Mucosa of rectum (tissue), 2 donors: Measurements from ENCODE around the gene YIPF2.

Experiments used
- H3K27ac ChIP-seq, 2 donors: one replicate each; pipeline ENCODE4 v1.7.0; 2013; ENCODE audit warnings: inconsistent platforms in 2 of 2, low read depth in 2 of 2, low read length in 2 of 2
- H3K27me3 ChIP-seq, 2 donors: one replicate each; pipeline ENCODE4 v1.7.0; 2013; ENCODE audit warnings: low read length in 2 of 2; ENCODE audit not compliant: control insufficient read depth in 2 of 2, insufficient read depth in 2 of 2
- H3K36me3 ChIP-seq, 2 donors: one replicate each; pipeline ENCODE4 v1.7.0; 2013; ENCODE audit warnings: low read length in 2 of 2; ENCODE audit not compliant: control insufficient read depth in 2 of 2, insufficient read depth in 2 of 2
- H3K4me1 ChIP-seq, 2 donors: one replicate each; pipeline ENCODE4 v1.7.0; 2013; ENCODE audit warnings: low read length in 2 of 2, mild to moderate bottlenecking in 1 of 2; ENCODE audit not compliant: control insufficient read depth in 2 of 2, insufficient read depth in 2 of 2
- H3K4me3 ChIP-seq, 2 donors: one replicate each; pipeline ENCODE4 v1.7.0; 2013; ENCODE audit warnings: low read length in 2 of 2
- H3K9ac ChIP-seq, 2 donors: one replicate each; pipeline ENCODE4 v1.7.0; 2013; ENCODE audit warnings: low read length in 2 of 2, low read depth in 1 of 2, mild to moderate bottlenecking in 1 of 2
- H3K9me3 ChIP-seq, 2 donors: one replicate each; pipeline ENCODE4 v1.7.0; 2013; ENCODE audit warnings: low read length in 2 of 2; ENCODE audit not compliant: control insufficient read depth in 2 of 2
- donor health status: healthy.
- donor health status: Normal muscosa, but diverticular disease.

The YIPF2 gene

GRCh38 chr19:10921199-10921909, 7.1 kb downstream of the YIPF2 start:
- H3K4me3 ChIP-seq, result no peak overlapping the region
- no peaks in the 10 kb centered on the region for H3K27me3 ChIP-seq
- H3K9me3 ChIP-seq, result no peaks in the 10 kb centered on the region
- H3K4me1 ChIP-seq, result no peaks in the 10 kb centered on the region
- peaks cover 44 to 52% of the 10 kb centered on the region in 2 donors for H3K36me3 ChIP-seq
- no peak overlapping the region for H3K9ac ChIP-seq
- H3K27ac ChIP-seq, result no peak overlapping the region

- no peaks in the 10 kb centered on the region for H3K9me3 ChIP-seq
- H3K27ac ChIP-seq, result no peak overlapping the region
- H3K4me1 ChIP-seq, result no peaks in the 10 kb centered on the region
- H3K36me3 ChIP-seq, result peaks cover 44 to 57% of the 10 kb centered on the region in 2 donors
- no peak overlapping the region for H3K9ac ChIP-seq
- no peak overlapping the region for H3K4me3 ChIP-seq
- no peaks in the 10 kb centered on the region for H3K27me3 ChIP-seq
Measured at GRCh38 chr19:10920781-10921180, 7.7 kb downstream of the YIPF2 start.

- Histone ChIP-seq H3K4me1 (no peaks in the 10 kb centered on the region), H3K4me3 (no peak overlapping the region), H3K36me3 (peaks cover 41 to 55% of the 10 kb centered on the region in 2 donors), H3K27ac (no peak overlapping the region), H3K9ac (no peak overlapping the region), H3K27me3 (no peaks in the 10 kb centered on the region), H3K9me3 (no peaks in the 10 kb centered on the region)
Measured at GRCh38 chr19:10920288-10920655, 8.2 kb downstream of the YIPF2 start.

- Histone ChIP-seq H3K36me3 (peaks cover 38 to 52% of the 10 kb centered on the region in 2 donors), H3K9me3 (no peaks in the 10 kb centered on the region), H3K27ac (no peak overlapping the region), H3K4me1 (no peaks in the 10 kb centered on the region), H3K4me3 (no peak overlapping the region), H3K27me3 (no peaks in the 10 kb centered on the region), H3K9ac (no peak overlapping the region)
Measured at GRCh38 chr19:10919352-10920287, 8.8 kb downstream of the YIPF2 start.

GRCh38 chr19:10918359-10918758, 10.1 kb downstream of the YIPF2 start:
- H3K27ac ChIP-seq, result no peak overlapping the region
- H3K9me3 ChIP-seq, result no peaks in the 10 kb centered on the region
- no peaks in the 10 kb centered on the region for H3K27me3 ChIP-seq
- H3K4me1 ChIP-seq, result no peaks in the 10 kb centered on the region
- H3K9ac ChIP-seq, result no peak overlapping the region
- H3K4me3 ChIP-seq, result no peak overlapping the region
- peaks cover 38 to 52% of the 10 kb centered on the region in 2 donors for H3K36me3 ChIP-seq

- Histone ChIP-seq H3K4me1 (no peaks in the 10 kb centered on the region), H3K36me3 (peaks cover 40 to 55% of the 10 kb centered on the region in 2 donors), H3K4me3 (no peak overlapping the region), H3K27me3 (no peaks in the 10 kb centered on the region), H3K9ac (no peak overlapping the region), H3K9me3 (no peaks in the 10 kb centered on the region), H3K27ac (no peak overlapping the region)
Measured at GRCh38 chr19:10916602-10917001, 11.8 kb downstream of the YIPF2 start.

- Histone ChIP-seq H3K4me1 (no peaks in the 10 kb centered on the region), H3K4me3 (no peak overlapping the region), H3K27me3 (no peaks in the 10 kb centered on the region), H3K9ac (no peak overlapping the region), H3K36me3 (peaks cover 44 to 49% of the 10 kb centered on the region in 2 donors), H3K9me3 (no peaks in the 10 kb centered on the region), H3K27ac (no peak overlapping the region)
Measured at GRCh38 chr19:10915130-10916091, 13.0 kb downstream of the YIPF2 start.

- Histone ChIP-seq H3K4me3 (no peak overlapping the region), H3K4me1 (no peaks in the 10 kb centered on the region), H3K36me3 (peaks cover 34 to 50% of the 10 kb centered on the region in 2 donors), H3K27me3 (no peaks in the 10 kb centered on the region), H3K9me3 (no peaks in the 10 kb centered on the region), H3K9ac (no peak overlapping the region), H3K27ac (no peak overlapping the region)
Measured at GRCh38 chr19:10913716-10914340, 14.6 kb downstream of the YIPF2 start.

GRCh38 chr19:10912619-10913018, 15.8 kb downstream of the YIPF2 start:
- Histone ChIP-seq H3K9me3 (no peaks in the 10 kb centered on the region), H3K27ac (no peak overlapping the region), H3K27me3 (no peaks in the 10 kb centered on the region), H3K9ac (no peak overlapping the region), H3K4me1 (no peaks in the 10 kb centered on the region), H3K36me3 (peaks cover 41 to 51% of the 10 kb centered on the region in 2 donors), H3K4me3 (no peak overlapping the region)
